Umbilical cord (tissue), 2 donors: Measurements from ENCODE around the gene SKP1. TPM values are rescaled to one million over a fixed set of nuclear protein-coding genes. Genes with fewer than 3 reads are reported as not detected.

Experiments used
- DNase-seq: peaks from one replicate; pipeline ENCODE4 v3.0.0-alpha.2; 2015; ENCODE audit warnings: low spot score
- total RNA-seq: library from RNA; depleted of rRNA; stranded (reverse); fragments of >200 nt; gene quantifications from one replicate; pipeline ENCODE4 v1.2.3, GENCODE V29; 2014; ENCODE audit warnings: low replicate concordance; ENCODE audit not compliant: insufficient read depth

Gene SKP1
- total RNA-seq, 1 donor from 2014 or later = 83.3 TPM

DNA sequence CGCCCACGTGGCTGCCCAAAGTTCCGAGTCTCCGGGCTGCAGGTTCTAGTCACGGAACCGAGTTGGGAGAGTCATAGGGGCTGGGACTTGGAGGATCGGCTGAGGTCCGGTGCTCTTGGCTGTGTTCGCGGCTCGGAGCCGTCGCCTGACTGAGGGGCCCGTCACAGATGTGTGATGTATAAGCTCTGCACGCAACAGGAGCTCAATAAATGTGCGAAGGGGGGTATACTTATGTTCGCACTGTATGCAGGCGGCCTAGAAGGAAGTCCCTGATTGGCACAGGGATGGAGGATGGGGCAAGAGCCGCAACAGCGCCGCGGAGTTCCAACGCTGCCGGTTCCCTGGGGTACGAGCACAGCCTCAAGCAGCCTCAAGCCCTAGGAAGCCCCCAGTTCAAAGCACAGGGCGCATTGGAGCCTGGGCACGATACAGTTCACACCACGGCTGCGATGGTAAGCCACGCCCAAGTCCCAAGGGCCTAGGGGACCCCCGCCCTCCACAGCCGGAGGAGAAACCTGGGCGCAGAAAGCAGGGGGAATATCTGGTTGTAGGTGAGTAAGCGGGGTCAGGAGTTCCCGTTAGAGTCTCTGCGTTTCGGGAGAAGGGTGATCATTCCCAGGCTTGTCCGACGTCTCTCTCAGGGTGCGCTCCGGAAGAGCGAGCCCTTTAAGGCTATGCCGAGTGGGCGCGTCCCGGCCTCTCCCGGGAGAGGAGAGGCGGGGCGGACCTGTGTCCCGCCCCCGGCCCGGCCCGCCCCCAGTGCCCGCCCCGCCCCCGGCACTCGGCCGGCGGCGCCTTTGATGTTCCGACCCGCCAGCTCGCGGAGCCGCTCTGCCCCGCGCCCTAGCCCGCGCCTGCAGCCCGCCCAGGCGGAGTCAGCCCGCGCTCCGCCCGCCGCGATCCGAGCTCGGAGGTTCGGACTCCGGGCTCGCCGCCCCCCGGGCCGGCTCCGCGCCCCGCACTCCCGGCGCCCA is 62.6 kb downstream of the SKP1 start, which contains the start of gene TCF7:
TSS of gene TCF7 (plus strand) at position 780 of the 974 bp plus-strand sequence. CDS start 226 bp downstream, outside the sequence.
- peak; percentile 73 for DNase-seq

DNA sequence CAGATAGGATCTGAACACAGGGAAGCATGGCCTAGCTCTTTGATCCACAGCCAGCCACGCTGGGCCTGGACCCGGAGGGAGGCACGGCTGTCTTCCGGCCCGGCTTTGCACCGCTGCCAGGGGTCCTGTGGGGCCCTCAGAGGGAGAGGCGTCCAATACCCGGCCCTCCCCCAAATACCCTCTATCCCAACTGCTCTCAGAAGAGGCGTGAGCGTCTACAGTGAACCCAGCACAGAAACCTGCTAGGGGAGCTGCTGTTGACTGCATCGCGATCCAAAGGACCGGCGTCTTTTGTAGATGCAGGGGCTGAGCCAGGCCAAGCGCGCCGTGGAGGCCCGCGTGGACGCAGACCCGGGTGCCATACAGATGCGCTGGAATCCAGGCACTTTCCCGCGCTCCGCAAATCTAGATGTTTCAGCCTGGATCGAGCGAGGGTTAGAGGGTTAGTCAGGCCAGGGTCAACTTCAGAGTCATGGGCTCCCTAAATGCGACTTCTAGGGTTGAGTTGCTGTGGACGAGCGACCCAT is 63.3 kb downstream of the SKP1 start:
- DNase-seq = no peak

DNA sequence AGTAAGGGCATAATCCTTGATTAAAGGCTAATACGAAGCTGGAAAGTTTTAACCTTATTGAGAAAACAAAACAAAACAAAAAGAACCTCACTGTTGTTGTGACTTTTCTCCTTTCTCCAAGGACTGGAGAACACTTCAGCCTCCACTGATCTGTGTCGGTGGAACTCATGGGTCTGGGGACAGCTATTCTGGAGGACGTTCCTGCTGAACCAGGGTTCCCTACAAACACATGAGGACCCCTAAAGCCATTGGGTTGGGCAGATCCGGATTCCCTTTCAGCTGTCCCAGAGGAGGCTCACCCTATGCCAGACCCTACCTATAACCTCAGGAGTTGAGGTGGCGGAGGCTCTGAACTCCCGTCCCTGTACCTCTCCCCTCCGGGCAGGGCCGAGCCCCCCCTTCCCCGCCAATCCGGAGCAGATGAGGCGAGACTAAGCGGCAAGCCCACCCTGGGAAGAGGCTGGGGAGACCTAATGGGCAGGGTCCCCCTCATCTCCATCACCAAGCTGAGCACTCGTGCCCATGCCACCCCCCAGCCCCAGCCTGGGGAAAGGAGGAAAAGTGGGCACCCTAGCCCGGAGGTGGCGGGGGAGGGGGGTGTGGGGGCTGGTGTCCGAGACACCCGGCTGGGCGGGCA is 63.9 kb downstream of the SKP1 start:
- DNase-seq = no peak

DNA sequence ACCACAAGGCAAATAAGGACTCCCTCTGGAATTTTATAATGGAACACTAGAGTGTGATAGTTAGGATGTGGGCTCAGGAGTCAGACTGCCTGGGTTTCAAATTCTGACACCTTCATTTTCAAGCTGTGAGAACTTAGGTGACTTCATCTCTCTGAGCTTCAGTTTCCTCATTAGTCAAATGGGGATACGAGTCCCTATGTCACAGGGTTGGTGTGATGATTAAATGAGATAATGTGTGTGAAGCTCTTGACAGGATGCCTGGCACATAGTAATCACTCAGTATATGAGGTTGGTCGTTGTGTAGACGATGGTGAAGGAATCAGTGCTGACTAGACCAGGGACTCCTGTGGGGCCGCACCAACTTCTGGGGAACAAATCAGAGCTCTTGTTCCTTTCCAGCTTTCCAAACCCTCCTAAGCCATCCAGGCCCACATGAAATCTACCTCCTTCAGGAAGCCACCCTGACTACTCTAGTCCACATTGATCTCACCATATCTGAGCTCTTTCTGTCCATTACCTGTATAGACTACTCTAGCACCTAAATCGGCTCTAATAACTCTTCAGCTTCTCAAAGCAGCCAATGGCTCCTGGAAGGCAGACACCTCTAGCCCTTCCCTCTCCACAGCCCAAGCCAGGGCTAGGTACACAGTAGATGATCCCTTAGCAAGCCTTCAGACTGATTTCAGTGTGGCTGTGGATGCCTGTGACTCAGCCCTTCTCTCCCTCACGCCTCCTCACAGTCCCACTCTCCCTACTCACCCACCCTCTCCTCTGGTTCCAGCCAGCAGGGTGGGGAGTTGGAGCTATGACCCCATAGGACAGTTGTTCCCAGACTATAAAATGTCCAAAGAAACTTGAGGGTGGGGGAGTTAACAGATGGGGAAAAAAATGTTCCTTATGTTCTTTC is 64.8 kb downstream of the SKP1 start:
- no peak for DNase-seq

DNA sequence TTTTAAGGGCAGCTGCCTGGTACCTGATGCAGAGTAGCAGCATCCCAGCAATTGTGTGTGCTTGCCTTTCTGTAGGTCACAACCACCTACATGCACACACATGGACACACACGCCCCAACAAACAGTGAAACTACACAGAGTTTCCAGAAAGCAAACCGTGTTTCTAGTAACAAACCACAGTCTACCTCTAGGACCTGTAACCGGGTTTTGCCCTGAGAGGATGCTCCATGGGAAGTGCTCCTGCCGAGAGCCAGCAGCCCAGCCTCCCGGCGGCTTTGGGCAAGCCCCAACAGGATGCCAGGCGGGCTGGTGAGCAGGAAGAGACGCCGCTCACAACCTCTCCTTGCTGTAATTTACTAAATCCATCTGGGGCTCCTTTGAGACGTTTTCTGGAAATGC is 66.4 kb downstream of the SKP1 start:
- no peak for DNase-seq

DNA sequence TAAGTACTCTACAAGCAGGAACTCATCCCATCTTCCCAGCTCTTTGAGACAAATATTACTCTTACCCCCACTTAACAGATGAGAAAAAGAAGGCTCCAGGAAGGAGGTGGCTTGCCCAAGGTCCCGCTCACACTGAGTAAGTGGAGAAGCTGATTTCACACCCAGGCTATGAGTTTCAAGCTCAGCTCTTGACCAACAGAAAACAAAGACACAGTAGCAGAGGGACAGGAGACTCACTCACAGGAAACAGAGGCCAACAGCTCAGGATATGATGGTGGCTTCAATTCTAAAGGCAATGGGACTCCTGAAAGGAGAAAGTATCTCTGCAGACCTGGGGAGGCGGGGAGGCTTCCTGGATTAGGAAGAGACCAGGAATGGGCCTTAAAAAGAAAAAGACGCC is 69.0 kb downstream of the SKP1 start:
- no peak for DNase-seq

DNA sequence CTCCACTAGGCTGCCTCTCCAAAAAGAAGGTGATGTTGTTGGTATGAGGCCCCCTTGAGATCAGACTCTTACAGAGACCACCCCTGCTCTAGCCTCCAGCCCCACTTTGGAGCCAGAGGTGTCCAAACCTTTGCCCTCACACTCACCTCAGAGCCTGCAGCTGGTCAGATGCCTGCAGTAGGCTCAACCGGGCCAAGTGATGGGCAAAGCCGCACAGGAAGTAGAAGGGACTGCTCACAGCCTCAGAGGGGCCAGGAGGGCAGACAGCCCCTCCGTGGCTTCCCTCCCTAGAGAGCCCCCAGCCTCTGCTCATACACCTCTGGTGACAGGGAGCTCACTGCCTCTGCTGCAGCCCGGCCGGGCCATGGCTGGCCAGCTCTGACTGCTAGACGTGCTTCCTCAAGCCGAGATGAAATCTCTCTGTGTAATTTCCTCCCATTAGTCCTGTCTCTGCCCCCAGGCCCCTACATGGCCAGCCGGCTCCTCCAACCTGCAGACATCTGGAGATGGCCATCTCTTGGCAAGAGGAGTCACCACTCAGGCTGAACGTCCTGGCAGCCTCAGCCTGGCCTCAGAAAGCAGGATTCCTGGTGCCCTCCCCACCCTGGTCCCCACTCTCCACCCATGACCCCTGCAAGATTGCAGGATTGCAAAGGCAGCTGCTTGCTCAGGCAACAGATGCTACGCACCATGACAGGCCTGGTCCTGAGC is 69.6 kb downstream of the SKP1 start:
- no peak for DNase-seq

DNA sequence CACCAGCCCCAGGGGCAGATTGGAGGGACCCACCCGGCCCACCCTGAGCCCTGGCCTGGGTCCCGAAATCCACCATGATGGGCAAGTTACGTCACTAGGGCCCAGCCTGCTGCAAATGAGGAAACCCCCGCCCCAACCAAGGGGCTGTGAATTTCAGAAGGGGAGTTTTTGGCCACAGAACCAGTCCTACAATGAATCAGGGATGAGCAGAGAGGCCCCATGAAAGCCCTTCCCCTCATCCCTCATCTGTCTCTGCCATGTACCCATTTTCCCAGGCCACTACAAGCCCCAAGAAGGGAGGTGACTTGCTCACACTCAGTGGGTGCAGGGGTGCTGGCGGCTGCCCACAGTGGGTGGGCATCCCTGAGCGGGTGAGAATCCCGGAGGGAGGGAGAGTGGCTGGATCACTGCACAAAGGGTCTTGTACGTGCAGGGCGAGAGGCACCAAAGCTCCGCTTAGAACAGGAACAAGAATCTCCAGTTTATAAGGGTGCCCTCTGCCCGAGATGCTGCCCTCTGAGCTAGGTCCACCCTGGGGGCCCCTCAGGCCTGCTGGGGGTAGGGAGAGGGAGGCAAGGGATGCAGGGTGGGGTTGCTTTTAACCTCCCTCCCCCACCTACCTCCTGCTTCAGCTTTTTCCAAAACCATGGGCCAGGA is 72.6 kb downstream of the SKP1 start:
- no peak for DNase-seq

DNA sequence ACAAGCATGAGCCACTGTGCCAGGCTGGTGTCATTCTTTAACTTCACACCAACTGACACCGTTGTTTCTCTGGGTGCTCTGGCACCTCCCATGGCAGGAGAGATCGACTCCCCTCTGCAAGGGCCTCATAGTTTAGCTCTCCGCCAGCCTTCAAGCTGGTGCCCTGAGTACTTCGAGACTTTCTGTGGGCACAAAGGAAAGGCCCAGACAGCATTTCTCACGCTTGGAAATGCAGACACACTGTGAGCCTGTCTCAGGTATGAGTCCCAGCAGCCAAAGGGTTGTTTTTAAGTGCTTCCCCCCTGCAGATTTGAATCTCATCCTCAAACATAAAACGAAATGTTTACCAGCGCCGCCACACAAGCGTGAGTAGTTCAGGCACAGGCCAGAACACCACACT is 73.4 kb downstream of the SKP1 start:
- DNase-seq = no peak

DNA sequence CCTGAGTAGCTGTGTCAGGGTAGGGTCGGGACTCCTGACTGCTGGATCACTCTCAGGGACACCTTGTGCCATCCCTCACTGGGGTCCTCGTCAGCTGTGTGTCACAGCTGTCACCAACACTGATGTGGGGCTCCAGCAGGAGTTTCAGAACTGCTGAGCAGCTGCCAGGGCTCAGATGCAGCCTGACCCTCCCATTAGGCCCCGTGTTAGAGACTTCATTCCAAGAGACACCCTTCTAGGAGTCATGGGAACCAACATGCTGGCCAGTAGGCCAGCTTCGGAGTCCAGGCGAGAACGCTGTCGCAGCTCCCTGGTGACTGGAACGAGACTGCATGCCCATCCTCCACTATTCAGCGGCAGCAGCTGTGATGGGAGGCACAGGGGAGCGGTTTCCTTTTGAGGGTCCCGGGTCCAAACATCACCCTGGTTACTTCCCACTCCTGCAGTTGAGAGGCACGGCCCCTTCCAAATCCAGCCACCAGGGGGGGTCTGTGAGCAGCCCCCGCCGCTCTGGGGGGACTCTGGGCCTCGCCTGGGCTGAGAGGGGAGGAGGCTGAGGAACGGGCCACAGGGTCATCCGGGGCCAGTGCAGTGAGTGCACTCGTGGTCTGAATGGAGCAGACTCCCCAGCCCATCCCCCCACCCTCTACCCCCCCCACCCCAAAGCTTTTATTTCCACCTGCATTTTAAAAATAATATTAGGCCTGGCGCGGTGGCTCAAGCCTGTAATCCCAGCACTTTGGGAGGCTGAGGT is 74.9 kb downstream of the SKP1 start:
- no peak for DNase-seq

DNA sequence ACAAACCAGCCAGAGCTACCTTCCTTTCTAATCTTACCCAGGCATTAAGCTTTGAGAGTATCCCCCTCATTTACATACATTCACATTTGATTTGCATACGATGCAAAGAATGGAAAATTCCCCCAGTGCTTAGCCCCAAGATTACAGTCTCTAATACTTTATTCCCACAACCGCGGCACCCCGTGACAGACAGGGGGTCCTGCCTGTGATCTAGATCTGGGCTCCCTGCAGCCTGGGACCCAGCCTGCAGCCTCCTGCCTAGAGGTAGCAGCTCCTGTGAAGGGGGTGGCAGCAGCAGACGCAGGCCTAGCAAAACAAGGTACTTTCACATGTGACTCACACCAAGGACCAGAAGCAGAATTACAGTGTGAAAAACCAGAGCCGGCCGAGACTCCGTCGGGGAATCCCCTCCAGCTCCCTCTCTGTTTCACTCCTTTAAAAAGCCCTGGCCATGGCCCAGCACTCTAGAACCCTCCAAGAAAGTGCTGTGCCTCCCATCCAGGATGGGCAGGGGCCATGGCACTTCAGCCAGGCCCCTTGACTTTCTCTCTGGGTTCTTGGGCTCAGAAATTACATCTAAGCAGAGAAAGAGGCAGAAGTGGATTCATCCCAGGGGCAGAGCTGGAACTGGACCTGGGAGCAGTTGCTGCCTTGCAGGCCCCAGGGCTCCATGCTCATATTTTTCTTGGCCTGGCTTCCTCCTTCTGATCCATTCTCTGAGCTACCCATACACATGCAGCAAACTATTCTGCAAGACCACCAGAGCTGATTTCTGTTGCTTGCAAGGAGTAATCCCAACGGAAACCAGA is 76.3 kb downstream of the SKP1 start:
- DNase-seq = peak; percentile 47

DNA sequence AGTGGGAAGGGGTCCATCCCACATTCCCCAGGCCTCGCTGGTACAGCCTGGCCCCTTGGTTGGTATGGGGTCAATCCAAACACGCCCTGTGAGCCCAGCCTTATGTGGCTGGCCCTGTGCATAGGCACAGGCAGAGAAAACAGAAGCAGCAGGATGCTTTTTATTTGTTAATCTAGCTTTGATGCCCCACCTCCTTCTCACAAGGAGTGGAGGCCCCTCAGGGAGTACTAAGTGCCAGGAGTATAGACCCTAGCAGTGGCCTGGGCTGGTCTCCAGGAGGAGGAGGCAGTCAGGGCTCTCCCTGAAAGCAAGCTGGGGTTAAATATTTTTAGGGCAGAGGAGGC is 76.8 kb downstream of the SKP1 start:
- no peak for DNase-seq

DNA sequence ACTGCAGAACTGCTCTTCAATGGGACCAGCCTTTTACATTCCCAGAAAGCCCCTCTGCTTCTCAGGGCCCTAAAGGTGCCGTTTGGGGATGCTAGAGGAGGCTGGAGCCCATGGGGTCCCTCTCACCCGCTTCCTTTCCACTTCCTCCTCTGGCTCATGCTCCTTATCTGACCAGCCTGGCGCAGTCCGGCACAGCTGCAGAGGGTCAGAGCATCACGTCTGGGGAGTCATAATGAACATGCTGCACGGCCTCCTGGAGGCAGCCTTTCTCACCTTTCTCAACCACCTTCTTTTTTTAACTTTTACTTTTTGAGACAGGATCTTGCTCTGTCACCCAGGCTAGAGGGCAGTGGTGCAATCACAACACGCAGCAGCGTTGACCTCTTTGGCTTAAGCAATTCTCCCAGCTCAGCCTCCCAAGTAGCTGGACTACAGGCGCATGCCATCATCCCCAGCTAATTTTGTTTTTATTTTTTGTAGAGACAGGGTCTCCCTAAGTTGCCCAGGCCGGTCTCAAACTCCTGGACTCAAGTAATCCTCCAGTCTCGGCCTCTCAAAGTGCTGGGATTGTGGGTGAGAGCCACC is 77.4 kb downstream of the SKP1 start:
- no peak for DNase-seq

Other genes with a start within 250 kb of the SKP1 start
- 59.5 TPM for gene C5orf15, start 208.3 kb downstream of the SKP1 start, total RNA-seq
- gene VDAC1, start 172.0 kb downstream of the SKP1 start, total RNA-seq = 207 TPM
- 0.96 TPM for gene TCF7, start 62.3 kb downstream of the SKP1 start, total RNA-seq
- gene PPP2CA, start 49.1 kb upstream of the SKP1 start, total RNA-seq = 61.9 TPM
- 5.3 TPM for gene CDKL3, start 190.2 kb upstream of the SKP1 start, total RNA-seq
- 79.0 TPM for gene UBE2B, start 194.6 kb upstream of the SKP1 start, total RNA-seq
- gene CDKN2AIPNL, start 234.9 kb upstream of the SKP1 start, total RNA-seq = 29.1 TPM